Measurements from ENCODE around the gene PCED1B. TPM values are rescaled to one million over a fixed set of nuclear protein-coding genes. Genes with fewer than 3 reads are reported as not detected.

PCED1B gene
- total RNA-seq, 1 donor from 2014 or later, result 49.9 TPM

GRCh38 chr12:47249082-47249481 is 169.7 kb downstream of the PCED1B start:
- Mint-ChIP-seq H3K4me1 (ENCODE audit: low read depth) (peaks cover 11% of the 10 kb centered on the region), H3K4me3 (ENCODE audit: low read depth) (no peak overlapping the region), H3K27ac (no peak overlapping the region), H3K27me3 (ENCODE audit: low read depth) (no peaks in the 10 kb centered on the region), H3K9me3 (peaks cover 29% of the 10 kb centered on the region), H3K36me3 (ENCODE audit: low read depth) (peaks cover 64% of the 10 kb centered on the region)
- no peak for DNase-seq (ENCODE audit: low spot score)
- intact Hi-C loops (cut with micrococcal nuclease), result no loop called here

GRCh38 chr12:47249719-47250357 is 170.4 kb downstream of the PCED1B start:
- Mint-ChIP-seq H3K4me3 (ENCODE audit: low read depth) (no peak overlapping the region), H3K36me3 (ENCODE audit: low read depth) (peaks cover 60% of the 10 kb centered on the region), H3K9me3 (peaks cover 31% of the 10 kb centered on the region), H3K27ac (no peak overlapping the region), H3K27me3 (ENCODE audit: low read depth) (no peaks in the 10 kb centered on the region), H3K4me1 (ENCODE audit: low read depth) (peaks cover 11% of the 10 kb centered on the region)
- DNase-seq (ENCODE audit: low spot score), result no peak
- intact Hi-C loops (cut with micrococcal nuclease), result no loop called here

DNA sequence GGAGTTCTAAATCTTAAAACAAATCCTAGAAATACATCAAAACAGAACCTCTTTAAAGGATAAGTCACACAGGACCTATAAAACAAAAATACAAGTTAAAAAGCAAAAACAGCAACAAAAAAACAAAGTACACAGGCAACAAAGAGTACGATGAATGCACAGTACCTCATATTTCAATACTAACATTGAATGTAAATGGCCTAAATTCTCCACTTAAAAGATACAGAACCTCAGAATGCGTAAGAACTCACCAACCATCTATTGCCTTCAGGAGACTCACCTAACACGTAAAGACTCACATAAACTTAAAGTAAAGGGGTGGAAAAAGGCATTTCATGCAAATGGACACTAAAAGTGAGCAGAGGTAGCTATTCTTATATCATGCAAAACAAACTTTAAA is 172.5 kb downstream of the PCED1B start:
- H3K27ac Mint-ChIP-seq, result no peak overlapping the region
- peaks cover 38% of the 10 kb centered on the region for H3K9me3 Mint-ChIP-seq
- peaks cover 56% of the 10 kb centered on the region for H3K36me3 Mint-ChIP-seq (ENCODE audit: low read depth)
- peaks cover 11% of the 10 kb centered on the region for H3K4me1 Mint-ChIP-seq (ENCODE audit: low read depth)
- no peak overlapping the region for H3K4me3 Mint-ChIP-seq (ENCODE audit: low read depth)
- no peaks in the 10 kb centered on the region for H3K27me3 Mint-ChIP-seq (ENCODE audit: low read depth)
- no peak for DNase-seq (ENCODE audit: low spot score)
- intact Hi-C loops (cut with micrococcal nuclease), result no loop called here

GRCh38 chr12:47264951-47265350 is 185.5 kb downstream of the PCED1B start:
- H3K27me3 Mint-ChIP-seq (ENCODE audit: low read depth), result no peaks in the 10 kb centered on the region
- H3K27ac Mint-ChIP-seq, result no peak overlapping the region
- peaks cover 33% of the 10 kb centered on the region for H3K4me1 Mint-ChIP-seq (ENCODE audit: low read depth)
- intact Hi-C loops (cut with micrococcal nuclease), result no loop called here
- H3K9me3 Mint-ChIP-seq, result peaks cover 4% of the 10 kb centered on the region
- no peak overlapping the region for H3K4me3 Mint-ChIP-seq (ENCODE audit: low read depth)
- no peak for DNase-seq (ENCODE audit: low spot score)
- H3K36me3 Mint-ChIP-seq (ENCODE audit: low read depth), result peaks cover 4% of the 10 kb centered on the region

GRCh38 chr12:47265391-47265790 is 186.0 kb downstream of the PCED1B start:
- Mint-ChIP-seq H3K9me3 (peaks cover 4% of the 10 kb centered on the region), H3K36me3 (ENCODE audit: low read depth) (peaks cover 4% of the 10 kb centered on the region), H3K27ac (no peak overlapping the region), H3K27me3 (ENCODE audit: low read depth) (no peaks in the 10 kb centered on the region), H3K4me1 (ENCODE audit: low read depth) (peaks cover 36% of the 10 kb centered on the region), H3K4me3 (ENCODE audit: low read depth) (no peak overlapping the region)
- intact Hi-C loops (cut with micrococcal nuclease), result no loop called here
- no peak for DNase-seq (ENCODE audit: low spot score)

DNA sequence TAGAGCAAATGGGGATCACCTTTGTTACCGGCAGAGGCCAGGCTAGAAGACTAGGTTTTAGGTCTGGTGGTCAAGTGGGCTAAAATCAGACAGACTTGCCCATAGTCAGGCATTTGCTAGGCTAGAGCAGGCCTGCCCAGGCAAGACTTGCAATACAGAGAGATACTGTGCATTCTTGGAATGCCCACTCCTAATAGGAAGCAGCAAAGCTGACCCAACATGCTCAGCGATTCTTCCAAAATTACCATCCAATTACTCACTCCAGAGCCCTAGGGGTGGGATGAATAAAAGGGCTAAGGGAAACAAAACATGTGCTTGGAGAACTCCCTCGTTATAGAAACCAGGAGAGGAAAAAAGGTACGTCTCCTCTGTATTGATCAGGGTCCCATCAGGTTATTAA is 188.2 kb downstream of the PCED1B start:
- intact Hi-C loops (cut with micrococcal nuclease), result no loop called here
- no peaks in the 10 kb centered on the region for H3K27me3 Mint-ChIP-seq (ENCODE audit: low read depth)
- H3K36me3 Mint-ChIP-seq (ENCODE audit: low read depth), result peaks cover 4% of the 10 kb centered on the region
- DNase-seq (ENCODE audit: low spot score), result no peak
- H3K9me3 Mint-ChIP-seq, result peaks cover 4% of the 10 kb centered on the region
- H3K27ac Mint-ChIP-seq, result no peak overlapping the region
- peaks cover 53% of the 10 kb centered on the region for H3K4me1 Mint-ChIP-seq (ENCODE audit: low read depth)
- no peak overlapping the region for H3K4me3 Mint-ChIP-seq (ENCODE audit: low read depth)

DNA sequence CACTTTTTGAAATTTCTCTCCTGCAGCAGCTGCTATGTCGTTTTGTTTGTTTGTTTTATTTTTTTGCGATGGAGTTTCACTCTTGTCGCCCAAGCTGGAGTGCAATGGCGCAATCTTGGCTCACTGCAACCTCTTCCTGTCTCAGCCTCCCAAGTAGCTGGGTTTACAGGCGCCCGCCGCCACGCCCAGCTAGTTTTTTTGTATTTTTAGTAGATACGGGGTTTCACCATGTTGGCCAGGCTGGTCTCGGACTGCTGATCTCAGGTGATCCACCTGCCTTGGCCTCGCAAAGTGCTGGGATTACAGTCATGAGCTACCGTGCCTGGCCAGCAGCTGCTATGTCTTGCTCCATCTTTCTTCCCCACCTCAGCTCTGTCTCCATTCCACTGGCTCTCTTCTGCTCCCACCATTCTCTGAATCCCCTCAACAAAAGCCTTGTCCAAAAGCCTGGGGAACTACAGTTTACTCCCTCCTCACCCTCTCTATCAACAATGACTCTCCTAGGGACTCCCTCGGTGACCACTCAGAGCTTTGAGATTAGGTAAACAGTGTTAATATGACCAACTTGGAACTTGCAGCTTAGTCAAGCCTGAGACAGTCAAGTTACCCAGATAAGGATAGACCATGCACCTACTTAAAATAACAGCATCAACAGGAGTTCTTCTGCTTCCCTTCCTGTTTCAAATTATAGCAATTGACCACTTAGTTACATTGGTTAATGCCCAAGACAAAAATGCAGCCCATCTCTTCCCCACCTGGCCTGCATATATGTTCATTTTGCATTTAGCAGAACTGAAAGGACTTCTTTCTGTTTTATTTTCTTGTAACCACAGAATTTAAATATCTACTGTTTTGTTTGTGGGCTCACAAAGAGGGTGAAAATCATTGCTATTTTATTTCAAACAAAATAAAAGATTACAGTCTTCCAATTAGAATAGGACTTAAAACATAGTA is 189.4 kb downstream of the PCED1B start:
- Mint-ChIP-seq H3K4me1 (ENCODE audit: low read depth) (peaks cover 63% of the 10 kb centered on the region), H3K9me3 (peaks cover 4% of the 10 kb centered on the region), H3K36me3 (ENCODE audit: low read depth) (peaks cover 4% of the 10 kb centered on the region), H3K27me3 (ENCODE audit: low read depth) (no peaks in the 10 kb centered on the region), H3K4me3 (ENCODE audit: low read depth) (no peak overlapping the region), H3K27ac (peak overlapping the region; percentile 58)
- DNase-seq (ENCODE audit: low spot score), result no peak
- intact Hi-C loops (cut with micrococcal nuclease), result no loop called here

GRCh38 chr12:47269916-47270315 is 190.5 kb downstream of the PCED1B start:
- no peak for DNase-seq (ENCODE audit: low spot score)
- H3K36me3 Mint-ChIP-seq (ENCODE audit: low read depth), result peaks cover 4% of the 10 kb centered on the region
- H3K4me3 Mint-ChIP-seq (ENCODE audit: low read depth), result no peak overlapping the region
- H3K9me3 Mint-ChIP-seq, result peaks cover 4% of the 10 kb centered on the region
- no peaks in the 10 kb centered on the region for H3K27me3 Mint-ChIP-seq (ENCODE audit: low read depth)
- H3K4me1 Mint-ChIP-seq (ENCODE audit: low read depth), result peaks cover 64% of the 10 kb centered on the region
- intact Hi-C loops (cut with micrococcal nuclease), result loop anchor here (10.0 kb wide), 1 partner anchor 615 kb away; no protein-coding TSS in a partner anchor
- H3K27ac Mint-ChIP-seq, result no peak overlapping the region

- Mint-ChIP-seq H3K36me3 (ENCODE audit: low read depth) (no peaks in the 10 kb centered on the region), H3K9me3 (peaks cover 4% of the 10 kb centered on the region), H3K4me1 (ENCODE audit: low read depth) (peaks cover 64% of the 10 kb centered on the region), H3K27ac (peak overlapping the region; percentile 62), H3K4me3 (ENCODE audit: low read depth) (peak overlapping the region; percentile 1), H3K27me3 (ENCODE audit: low read depth) (no peaks in the 10 kb centered on the region)
- intact Hi-C loops (cut with micrococcal nuclease), result loop anchor here (10.0 kb wide), 1 partner anchor 614 kb away; no protein-coding TSS in a partner anchor
- DNase-seq (ENCODE audit: low spot score), result no peak
Measured at GRCh38 chr12:47270782-47271664, 191.6 kb downstream of the PCED1B start.

GRCh38 chr12:47271800-47272239 is 192.4 kb downstream of the PCED1B start:
- intact Hi-C loops (cut with micrococcal nuclease), result loop anchor here (10.0 kb wide), 1 partner anchor 613 kb away; no protein-coding TSS in a partner anchor
- peaks cover 4% of the 10 kb centered on the region for H3K9me3 Mint-ChIP-seq
- H3K36me3 Mint-ChIP-seq (ENCODE audit: low read depth), result no peaks in the 10 kb centered on the region
- no peak for DNase-seq (ENCODE audit: low spot score)
- H3K27me3 Mint-ChIP-seq (ENCODE audit: low read depth), result no peaks in the 10 kb centered on the region
- H3K4me3 Mint-ChIP-seq (ENCODE audit: low read depth), result no peak overlapping the region
- H3K27ac Mint-ChIP-seq, result peak overlapping the region; percentile 7
- H3K4me1 Mint-ChIP-seq (ENCODE audit: low read depth), result peaks cover 72% of the 10 kb centered on the region

DNA sequence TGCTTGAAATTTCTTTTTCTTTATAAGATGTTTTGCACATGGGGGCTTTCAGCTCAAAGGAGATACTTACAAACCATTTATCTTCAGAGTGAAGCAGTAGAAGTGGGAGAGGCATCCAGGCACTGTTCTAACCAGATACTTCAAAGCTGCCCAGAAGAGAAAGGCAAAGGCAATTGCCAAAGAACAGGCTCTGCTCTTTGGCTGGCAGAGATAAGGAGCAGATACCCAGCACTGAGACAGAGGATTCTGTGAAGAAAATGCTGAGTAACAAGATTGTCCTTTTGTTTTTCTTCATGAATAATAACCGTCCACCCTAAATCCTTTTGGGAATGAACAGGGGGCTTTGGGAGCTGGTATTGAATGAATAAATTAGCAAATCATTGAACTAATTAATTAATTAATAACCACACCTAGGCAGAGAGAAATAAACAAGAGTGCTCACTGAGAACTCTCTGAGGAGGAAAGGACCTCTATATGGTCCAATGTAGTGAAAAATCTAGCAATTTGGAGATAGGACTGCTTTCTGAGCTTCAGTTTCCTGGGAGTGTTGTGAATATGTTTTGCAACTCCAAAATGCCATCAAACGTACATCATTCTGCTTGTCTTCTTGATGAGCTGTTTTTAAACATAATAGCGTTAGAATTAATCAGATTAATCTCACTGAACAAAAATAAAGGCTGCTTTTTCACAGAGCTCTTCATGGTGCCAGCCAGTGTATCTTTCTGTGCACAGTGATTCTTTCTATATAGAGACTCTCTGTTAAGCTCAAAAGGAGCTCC is 193.2 kb downstream of the PCED1B start:
- no peak overlapping the region for H3K4me3 Mint-ChIP-seq (ENCODE audit: low read depth)
- DNase-seq (ENCODE audit: low spot score), result no peak
- H3K27ac Mint-ChIP-seq, result peak overlapping the region; percentile 8
- no peaks in the 10 kb centered on the region for H3K36me3 Mint-ChIP-seq (ENCODE audit: low read depth)
- H3K9me3 Mint-ChIP-seq, result peaks cover 4% of the 10 kb centered on the region
- no peaks in the 10 kb centered on the region for H3K27me3 Mint-ChIP-seq (ENCODE audit: low read depth)
- intact Hi-C loops (cut with micrococcal nuclease), result loop anchor here (10.0 kb wide), 1 partner anchor 612 kb away; no protein-coding TSS in a partner anchor
- H3K4me1 Mint-ChIP-seq (ENCODE audit: low read depth), result peaks cover 79% of the 10 kb centered on the region

Measured in activated T-helper 2 cell treated with anti-CD3 and anti-CD28 coated beads, Interferon-gamma antibody, Interleukin-2, Interleukin-4, amounts not matched to agents 10 μg/mL and 5 μg/mL and 100 μg/mL, durations not matched to agents 14 hours and 24 hours and 36 hours (primary cell).